OCI-LY3 (cell line): Measurements from ENCODE around the gene APOA4.

Experiments
- H2AFZ ChIP-seq: fragments of 200-600, 300-600 bp; shearing (Covaris generic); 2 replicates; pipeline ENCODE4 v1.6.0; 2014; ENCODE audit warnings: antibody characterized with exemption, low read depth, low read length
- H3K27ac ChIP-seq: fragments of 200-600, 300-600 bp; sonication (generic); 2 replicates; pipeline ENCODE4 v1.5.1; 2014; ENCODE audit warnings: mild to moderate bottlenecking, low read length, moderate library complexity, mixed read lengths
- H3K27me3 ChIP-seq: fragments of 200-600, 300-600 bp; sonication (generic); 2 replicates; pipeline ENCODE4 v1.6.1; 2014; ENCODE audit warnings: low read depth, low read length, mixed read lengths
- H3K36me3 ChIP-seq: fragments of 200-600, 300-600 bp; sonication (generic); replicated peaks from 2 replicates; pipeline ENCODE3; 2014; ENCODE audit warnings: low read depth, low read length, mixed read lengths
- H3K4me1 ChIP-seq: fragments of 300-600, 200-600 bp; sonication (generic); 2 replicates; pipeline ENCODE4 v1.6.1; 2014; ENCODE audit warnings: low read length, mixed read lengths
- H3K4me2 ChIP-seq: fragments of 200-600, 300-600 bp; sonication (generic); 2 replicates; pipeline ENCODE4 v1.6.1; 2014; ENCODE audit warnings: low read length, mixed read lengths
- H3K4me3 ChIP-seq: fragments of 300-600, 200-600 bp; sonication (generic); 2 replicates; pipeline ENCODE4 v1.5.1; 2014; ENCODE audit warnings: antibody characterized with exemption, mild to moderate bottlenecking, low read length, moderate library complexity
- H3K79me2 ChIP-seq: fragments of 300-600, 200-600 bp; shearing (Covaris generic); 2 replicates; pipeline ENCODE4 v1.6.1; 2014; ENCODE audit warnings: mild to moderate bottlenecking, low read length, mixed read lengths
- H3K9ac ChIP-seq: fragments of 300-600, 200-600 bp; shearing (Covaris generic); 2 replicates; pipeline ENCODE4 v1.6.0; 2014; ENCODE audit warnings: mild to moderate bottlenecking, low read length, moderate library complexity
- H3K9me3 ChIP-seq: fragments of 200-600, 300-600 bp; shearing (Covaris generic); 2 replicates; pipeline ENCODE4 v1.6.1; 2014; ENCODE audit warnings: low read length, mixed read lengths; ENCODE audit not compliant: insufficient read depth
- H4K20me1 ChIP-seq: fragments of 200-600, 300-600 bp; sonication (generic); 2 replicates; pipeline ENCODE4 v1.6.1; 2016; ENCODE audit warnings: low read length, mixed read lengths; ENCODE audit not compliant: insufficient read depth
- CTCF ChIP-seq: fragments of 200-600, 300-600 bp; sonication (generic); IDR thresholded peaks from 2 replicates; pipeline ENCODE4 v1.5.1; 2014; ENCODE audit warnings: antibody characterized with exemption, low read length, low read depth
- EZH2phosphoT487 ChIP-seq: fragments of 200-600 bp; shearing (Covaris generic); IDR thresholded peaks from 2 replicates; pipeline ENCODE4 v1.6.1; 2018; ENCODE audit warnings: antibody characterized with exemption, mixed run types, low read depth

The APOA4 gene

DNA sequence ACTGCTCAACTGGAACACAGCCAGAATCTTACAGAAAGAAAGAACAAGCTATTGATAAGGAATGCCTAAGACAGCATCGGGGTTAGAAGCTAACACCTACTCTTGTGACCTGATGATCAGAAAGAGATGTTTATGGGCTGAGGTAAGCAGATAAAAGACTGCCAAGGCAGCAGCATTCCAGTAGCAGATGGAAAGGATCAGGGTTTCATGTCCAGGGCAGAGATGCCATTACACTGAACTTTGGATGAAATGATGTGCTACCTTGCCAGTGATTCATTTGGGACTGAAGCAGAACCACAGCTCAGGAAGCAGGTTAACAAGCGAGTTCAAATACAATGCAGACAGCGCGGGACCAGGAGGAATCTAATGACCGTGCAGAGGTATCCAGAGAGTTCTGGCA lies 41.4 kb upstream of the APOA4 start:
- Histone ChIP-seq H3K9me3 (no peaks in the 10 kb centered on the region), H3K27me3 (no peaks in the 10 kb centered on the region), H3K4me1 (no peaks in the 10 kb centered on the region), H3K79me2 (no peaks in the 10 kb centered on the region), H4K20me1 (no peaks in the 10 kb centered on the region), H3K36me3 (peaks cover 37% of the 10 kb centered on the region), H3K4me3 (no peak overlapping the region), H2AFZ (no peak overlapping the region), H3K9ac (no peak overlapping the region), H3K27ac (no peak overlapping the region), H3K4me2 (no peak overlapping the region)
- TF ChIP-seq EZH2phosphoT487 (no peak), CTCF (no peak)

- Histone ChIP-seq H4K20me1 (no peaks in the 10 kb centered on the region), H2AFZ (no peak overlapping the region), H3K36me3 (peaks cover 44% of the 10 kb centered on the region), H3K79me2 (no peaks in the 10 kb centered on the region), H3K4me1 (no peaks in the 10 kb centered on the region), H3K4me3 (no peak overlapping the region), H3K27me3 (no peaks in the 10 kb centered on the region), H3K9me3 (no peaks in the 10 kb centered on the region), H3K4me2 (no peak overlapping the region), H3K9ac (no peak overlapping the region), H3K27ac (no peak overlapping the region)
- TF ChIP-seq EZH2phosphoT487 = no peak
- TF ChIP-seq CTCF = no peak
These were observed 39.8 kb upstream of the APOA4 start for GRCh38 chr11:116862951-116863350.

- Histone ChIP-seq H3K27me3 (no peaks in the 10 kb centered on the region), H3K4me2 (no peak overlapping the region), H3K27ac (no peak overlapping the region), H3K9ac (no peak overlapping the region), H3K4me3 (no peak overlapping the region), H2AFZ (no peak overlapping the region), H3K79me2 (no peaks in the 10 kb centered on the region), H3K9me3 (no peaks in the 10 kb centered on the region), H3K36me3 (peaks cover 43% of the 10 kb centered on the region), H3K4me1 (no peaks in the 10 kb centered on the region), H4K20me1 (no peaks in the 10 kb centered on the region)
- no peak for TF ChIP-seq EZH2phosphoT487
- no peak for TF ChIP-seq CTCF
These were observed 39.1 kb upstream of the APOA4 start for GRCh38 chr11:116862185-116862584.

DNA sequence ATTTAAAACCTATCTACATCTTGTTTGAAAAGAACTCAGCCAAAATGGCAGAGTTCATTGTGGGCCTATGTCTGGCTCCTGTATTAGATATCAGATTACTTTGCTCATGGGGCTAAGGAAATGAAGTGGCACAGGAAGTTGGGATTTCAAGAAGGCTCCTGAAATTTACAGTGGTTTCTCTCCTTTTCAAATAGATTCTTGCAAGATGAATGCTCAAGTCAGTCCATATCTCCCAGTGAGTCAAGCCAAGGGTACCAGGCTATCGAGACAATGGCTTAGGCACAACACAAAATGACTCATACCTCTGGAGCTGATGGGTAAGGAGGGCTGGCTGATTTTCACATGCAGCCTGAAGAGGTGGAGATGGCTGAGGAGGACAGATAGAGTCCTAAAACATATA lies 38.4 kb upstream of the APOA4 start:
- no peak overlapping the region for H3K4me2 ChIP-seq
- no peak for TF ChIP-seq CTCF
- TF ChIP-seq EZH2phosphoT487 = no peak
- no peak overlapping the region for H3K4me3 ChIP-seq
- no peaks in the 10 kb centered on the region for H4K20me1 ChIP-seq
- no peak overlapping the region for H3K27ac ChIP-seq
- no peak overlapping the region for H2AFZ ChIP-seq
- no peak overlapping the region for H3K9ac ChIP-seq
- H3K9me3 ChIP-seq = no peaks in the 10 kb centered on the region
- H3K36me3 ChIP-seq = peaks cover 41% of the 10 kb centered on the region
- no peaks in the 10 kb centered on the region for H3K79me2 ChIP-seq
- H3K4me1 ChIP-seq = no peaks in the 10 kb centered on the region
- H3K27me3 ChIP-seq = no peaks in the 10 kb centered on the region
